SJCRH30 (cell line): Measurements from ENCODE around the gene ZNF653. TPM values are rescaled to one million over a fixed set of nuclear protein-coding genes. Genes with fewer than 3 reads are reported as not detected.
"Not testable (repeated sequence)": the region's sequence is repeated elsewhere in the genome, so short reads cannot be mapped to it uniquely, and the experiment has no call there.

ENCODE experiments used
- DNase-seq, 2 experiments: peaks; one replicate each; pipeline ENCODE4 v3.0.0-alpha.2; 2015 to 2020
- H3K27ac ChIP-seq: fragments of 250-450 bp; sonication (Bioruptor Pico); 2 replicates; pipeline ENCODE4 v1.5.1; 2020; ENCODE audit warnings: mild to moderate bottlenecking, moderate library complexity
- H3K27me3 ChIP-seq: fragments of 250-450 bp; sonication (Bioruptor Pico); 2 replicates; pipeline ENCODE4 v1.5.1; 2020; ENCODE audit warnings: mild to moderate bottlenecking, moderate library complexity
- H3K36me3 ChIP-seq: fragments of 250-450 bp; sonication (Bioruptor Pico); 2 replicates; pipeline ENCODE4 v1.5.1; 2020; ENCODE audit warnings: mild to moderate bottlenecking, moderate library complexity
- H3K4me1 ChIP-seq: fragments of 250-450 bp; sonication (Bioruptor Pico); 2 replicates; pipeline ENCODE4 v1.5.1; 2020; ENCODE audit warnings: mild to moderate bottlenecking, moderate library complexity
- H3K4me3 ChIP-seq: fragments of 250-450 bp; sonication (Bioruptor Pico); 2 replicates; pipeline ENCODE4 v1.5.1; 2020; ENCODE audit warnings: mild to moderate bottlenecking, moderate library complexity
- H3K9me3 ChIP-seq: fragments of 250-450 bp; sonication (Bioruptor Pico); replicated peaks from 2 replicates; pipeline ENCODE4 v1.5.1; 2020; ENCODE audit warnings: mild to moderate bottlenecking, moderate library complexity
- total RNA-seq: library from RNA; depleted of rRNA; stranded (reverse); fragments of >200 nt; shearing (Covaris generic); gene quantifications from 2 replicates; pipeline ENCODE4 v1.2.3, GENCODE V29; 2014

The ZNF653 gene
- total RNA-seq, 1 experiment from 2014 or later = 3.5 TPM

- no peak for DNase-seq
- Histone ChIP-seq H3K9me3 (no peaks in the 10 kb centered on the region), H3K4me3 (no peak overlapping the region), H3K27me3 (no peaks in the 10 kb centered on the region), H3K36me3 (no peaks in the 10 kb centered on the region), H3K27ac (no peak overlapping the region), H3K4me1 (no peaks in the 10 kb centered on the region)
Observed at GRCh38 chr19:11479898-11480714, 25.5 kb downstream of the ZNF653 start.

- Histone ChIP-seq H3K9me3 (no peaks in the 10 kb centered on the region), H3K4me3 (no peak overlapping the region), H3K36me3 (no peaks in the 10 kb centered on the region), H3K27me3 (no peaks in the 10 kb centered on the region), H3K27ac (no peak overlapping the region), H3K4me1 (no peaks in the 10 kb centered on the region)
- DNase-seq = no peak
Observed at GRCh38 chr19:11479090-11479897, 26.3 kb downstream of the ZNF653 start.

- Histone ChIP-seq H3K9me3 (no peaks in the 10 kb centered on the region), H3K4me3 (no peak overlapping the region), H3K27me3 (no peaks in the 10 kb centered on the region), H3K4me1 (no peaks in the 10 kb centered on the region), H3K27ac (no peak overlapping the region), H3K36me3 (no peaks in the 10 kb centered on the region)
- no peak for DNase-seq
Observed at GRCh38 chr19:11478167-11479089, 27.2 kb downstream of the ZNF653 start.

GRCh38 chr19:11475861-11476260 is 29.8 kb downstream of the ZNF653 start:
- Histone ChIP-seq H3K27me3 (no peaks in the 10 kb centered on the region), H3K4me3 (no peak overlapping the region), H3K36me3 (no peaks in the 10 kb centered on the region), H3K9me3 (no peaks in the 10 kb centered on the region), H3K27ac (no peak overlapping the region), H3K4me1 (no peaks in the 10 kb centered on the region)
- no peak for DNase-seq

GRCh38 chr19:11475343-11475742 is 30.3 kb downstream of the ZNF653 start:
- H3K4me1 ChIP-seq, H3K4me3 ChIP-seq, H3K27ac ChIP-seq, H3K9me3 ChIP-seq, DNase-seq, H3K36me3 ChIP-seq, H3K27me3 ChIP-seq: not testable (repeated sequence)

- Histone ChIP-seq H3K27ac (no peak overlapping the region), H3K36me3 (no peaks in the 10 kb centered on the region), H3K9me3 (no peaks in the 10 kb centered on the region), H3K4me1 (no peaks in the 10 kb centered on the region), H3K4me3 (no peak overlapping the region), H3K27me3 (no peaks in the 10 kb centered on the region)
- no peak for DNase-seq
Observed at GRCh38 chr19:11473725-11474124, 31.9 kb downstream of the ZNF653 start.

- not testable (repeated sequence) for H3K9me3 ChIP-seq, DNase-seq, H3K4me3 ChIP-seq, H3K4me1 ChIP-seq, H3K27ac ChIP-seq, H3K36me3 ChIP-seq, H3K27me3 ChIP-seq
Observed at GRCh38 chr19:11468266-11468845, 37.3 kb downstream of the ZNF653 start.

- no peak overlapping the region for H3K27ac ChIP-seq
- no peak for DNase-seq
- H3K4me3 ChIP-seq = no peak overlapping the region
- no peaks in the 10 kb centered on the region for H3K4me1 ChIP-seq
- no peaks in the 10 kb centered on the region for H3K36me3 ChIP-seq
- no peaks in the 10 kb centered on the region for H3K9me3 ChIP-seq
- H3K27me3 ChIP-seq = no peaks in the 10 kb centered on the region
Observed at GRCh38 chr19:11465600-11465999, 40.0 kb downstream of the ZNF653 start.

GRCh38 chr19:11464333-11465265 is 41.0 kb downstream of the ZNF653 start:
- Histone ChIP-seq H3K36me3 (no peaks in the 10 kb centered on the region), H3K27ac (no peak overlapping the region), H3K4me3 (no peak overlapping the region), H3K27me3 (no peaks in the 10 kb centered on the region), H3K9me3 (no peaks in the 10 kb centered on the region), H3K4me1 (no peaks in the 10 kb centered on the region)
- DNase-seq = no peak

GRCh38 chr19:11463391-11463790 is 42.2 kb downstream of the ZNF653 start:
- no peaks in the 10 kb centered on the region for H3K4me1 ChIP-seq
- H3K27ac ChIP-seq = no peak overlapping the region
- no peaks in the 10 kb centered on the region for H3K36me3 ChIP-seq
- no peaks in the 10 kb centered on the region for H3K9me3 ChIP-seq
- no peak overlapping the region for H3K4me3 ChIP-seq
- DNase-seq = no peak
- no peaks in the 10 kb centered on the region for H3K27me3 ChIP-seq

GRCh38 chr19:11461453-11461852 is 44.2 kb downstream of the ZNF653 start:
- H3K4me1 ChIP-seq = no peaks in the 10 kb centered on the region
- no peak overlapping the region for H3K27ac ChIP-seq
- H3K36me3 ChIP-seq = no peaks in the 10 kb centered on the region
- DNase-seq = no peak
- H3K9me3 ChIP-seq = no peaks in the 10 kb centered on the region
- H3K27me3 ChIP-seq = no peaks in the 10 kb centered on the region
- H3K4me3 ChIP-seq = no peak overlapping the region

- Histone ChIP-seq H3K27ac (no peak overlapping the region), H3K4me1 (no peaks in the 10 kb centered on the region), H3K9me3 (no peaks in the 10 kb centered on the region), H3K4me3 (no peak overlapping the region), H3K27me3 (no peaks in the 10 kb centered on the region), H3K36me3 (no peaks in the 10 kb centered on the region)
- no peak for DNase-seq
Observed at GRCh38 chr19:11460207-11460606, 45.4 kb downstream of the ZNF653 start.

GRCh38 chr19:11458912-11459311 is 46.7 kb downstream of the ZNF653 start:
- H3K9me3 ChIP-seq, H3K4me3 ChIP-seq, DNase-seq, H3K27ac ChIP-seq, H3K27me3 ChIP-seq, H3K36me3 ChIP-seq, H3K4me1 ChIP-seq: not testable (repeated sequence)
